Occipital lobe (tissue), 2 donors: ENCODE results near the gene C1orf50. TPM values are rescaled to one million over a fixed set of nuclear protein-coding genes. Genes with fewer than 3 reads are reported as not detected.
"Not testable (repeated sequence)": the region's sequence is repeated elsewhere in the genome, so short reads cannot be mapped to it uniquely, and the experiment has no call there.

Source experiments
- DNase-seq: peaks from one replicate; lab custom pipeline; 2025; lab: John Stamatoyannopoulos, UW
- total RNA-seq: library from RNA; depleted of rRNA; stranded (reverse); fragments of >200 nt; gene quantifications from one replicate; pipeline ENCODE4 v1.2.3, GENCODE V29; 2014

Gene C1orf50
- 10.0 TPM for total RNA-seq

- DNase-seq = peak; percentile 100
Measured at GRCh38 chr1:42766741-42767509, at the start of gene C1orf50, which contains the start of gene P3H1. Gene C1orf50, plus strand, starts transcription at chr1:42767249. Its CDS starts 63 bp downstream, at chr1:42767312. Gene P3H1, minus strand, starts transcription at chr1:42767028. Its CDS starts 57 bp downstream, at chr1:42766971.

- DNase-seq = no peak
Measured at GRCh38 chr1:42720868-42721267, 46.2 kb upstream of the C1orf50 start.

GRCh38 chr1:42721926-42722325 lies 45.1 kb upstream of the C1orf50 start:
- no peak for DNase-seq

- DNase-seq = not testable (repeated sequence)
Measured at GRCh38 chr1:42722403-42722802, 44.6 kb upstream of the C1orf50 start.

- no peak for DNase-seq
Measured at GRCh38 chr1:42723511-42723910, 43.5 kb upstream of the C1orf50 start.

GRCh38 chr1:42725820-42726219 lies 41.2 kb upstream of the C1orf50 start:
- DNase-seq = not testable (repeated sequence)

- DNase-seq = no peak
Measured at GRCh38 chr1:42730002-42730401, 37.0 kb upstream of the C1orf50 start.

- no peak for DNase-seq
Measured at GRCh38 chr1:42730988-42731387, 36.1 kb upstream of the C1orf50 start.

GRCh38 chr1:42731585-42731984 lies 35.5 kb upstream of the C1orf50 start:
- DNase-seq = no peak

- DNase-seq = no peak
Measured at GRCh38 chr1:42732126-42732680, 34.8 kb upstream of the C1orf50 start.

- DNase-seq = no peak
Measured at GRCh38 chr1:42733415-42734200, 33.4 kb upstream of the C1orf50 start.

- DNase-seq = no peak
Measured at GRCh38 chr1:42734201-42735035, 32.6 kb upstream of the C1orf50 start.

GRCh38 chr1:42735056-42735455 lies 32.0 kb upstream of the C1orf50 start:
- DNase-seq = no peak

- DNase-seq = no peak
Measured at GRCh38 chr1:42735477-42736105, 31.5 kb upstream of the C1orf50 start.

- no peak for DNase-seq
Measured at GRCh38 chr1:42736152-42736551, 30.9 kb upstream of the C1orf50 start.

GRCh38 chr1:42736571-42737200 lies 30.4 kb upstream of the C1orf50 start:
- no peak for DNase-seq

- no peak for DNase-seq
Measured at GRCh38 chr1:42737257-42737656, 29.8 kb upstream of the C1orf50 start.

- no peak for DNase-seq
Measured at GRCh38 chr1:42737986-42738677, 28.9 kb upstream of the C1orf50 start.

GRCh38 chr1:42738678-42739226 lies 28.3 kb upstream of the C1orf50 start:
- DNase-seq = no peak
